ENCODE data around the gene FSTL5. TPM values are rescaled to one million over a fixed set of nuclear protein-coding genes. Genes with fewer than 3 reads are reported as not detected.

Gene FSTL5
- total and polyA plus RNA-seq, 2 experiments from 2014 or later, result 0.06 to 0.49 TPM

- TF ChIP-seq, protein P1, sequence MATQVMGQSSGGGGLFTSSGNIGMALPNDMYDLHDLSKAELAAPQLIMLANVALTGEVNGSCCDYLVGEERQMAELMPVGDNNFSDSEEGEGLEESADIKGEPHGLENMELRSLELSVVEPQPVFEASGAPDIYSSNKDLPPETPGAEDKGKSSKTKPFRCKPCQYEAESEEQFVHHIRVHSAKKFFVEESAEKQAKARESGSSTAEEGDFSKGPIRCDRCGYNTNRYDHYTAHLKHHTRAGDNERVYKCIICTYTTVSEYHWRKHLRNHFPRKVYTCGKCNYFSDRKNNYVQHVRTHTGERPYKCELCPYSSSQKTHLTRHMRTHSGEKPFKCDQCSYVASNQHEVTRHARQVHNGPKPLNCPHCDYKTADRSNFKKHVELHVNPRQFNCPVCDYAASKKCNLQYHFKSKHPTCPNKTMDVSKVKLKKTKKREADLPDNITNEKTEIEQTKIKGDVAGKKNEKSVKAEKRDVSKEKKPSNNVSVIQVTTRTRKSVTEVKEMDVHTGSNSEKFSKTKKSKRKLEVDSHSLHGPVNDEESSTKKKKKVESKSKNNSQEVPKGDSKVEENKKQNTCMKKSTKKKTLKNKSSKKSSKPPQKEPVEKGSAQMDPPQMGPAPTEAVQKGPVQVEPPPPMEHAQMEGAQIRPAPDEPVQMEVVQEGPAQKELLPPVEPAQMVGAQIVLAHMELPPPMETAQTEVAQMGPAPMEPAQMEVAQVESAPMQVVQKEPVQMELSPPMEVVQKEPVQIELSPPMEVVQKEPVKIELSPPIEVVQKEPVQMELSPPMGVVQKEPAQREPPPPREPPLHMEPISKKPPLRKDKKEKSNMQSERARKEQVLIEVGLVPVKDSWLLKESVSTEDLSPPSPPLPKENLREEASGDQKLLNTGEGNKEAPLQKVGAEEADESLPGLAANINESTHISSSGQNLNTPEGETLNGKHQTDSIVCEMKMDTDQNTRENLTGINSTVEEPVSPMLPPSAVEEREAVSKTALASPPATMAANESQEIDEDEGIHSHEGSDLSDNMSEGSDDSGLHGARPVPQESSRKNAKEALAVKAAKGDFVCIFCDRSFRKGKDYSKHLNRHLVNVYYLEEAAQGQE (IDR thresholded peaks at IDR 0.05; ENCODE audit: unreplicated experiment), result no peak
- no peak for TF ChIP-seq ETS1 (IDR thresholded peaks at IDR 0.05)
- TF ChIP-seq NANOG (IDR thresholded peaks at IDR 0.05; ENCODE audit: borderline replicate concordance), result no peak
These were observed 364.1 kb downstream of the FSTL5 start (continued) for GRCh38 chr4:161799710-161800109.

DNA sequence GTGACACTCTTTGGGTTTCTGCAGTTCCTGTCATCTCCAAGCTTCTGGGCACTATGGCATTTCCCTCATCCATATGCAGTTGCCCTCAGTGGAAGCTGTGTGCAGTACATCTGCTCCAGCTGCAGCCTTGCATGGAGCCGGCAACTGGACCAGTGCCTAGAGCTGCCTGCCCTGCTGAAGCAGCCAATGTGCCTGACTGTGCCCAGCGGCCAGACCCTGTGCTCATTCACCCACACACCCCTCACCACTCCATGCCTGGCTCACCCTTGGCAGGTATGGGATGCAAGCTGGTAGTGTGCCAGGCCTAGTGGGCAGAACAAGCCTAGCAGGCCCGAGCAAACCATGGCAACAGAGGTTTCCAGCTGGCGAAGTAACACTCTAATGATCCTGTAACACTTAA lies 370.8 kb downstream of the FSTL5 start:
- no peak overlapping the region for H3K27ac Mint-ChIP-seq
- H3K27me3 ChIP-seq (ENCODE audit: insufficient read depth), result no peaks in the 10 kb centered on the region
- H3K36me3 ChIP-seq (ENCODE audit: insufficient read depth), result no peaks in the 10 kb centered on the region
- H3K4me3 Mint-ChIP-seq, result no peak overlapping the region
- H3F3A ChIP-seq (replicated peaks; ENCODE audit: low read depth), result no peaks in the 10 kb centered on the region
- H2AFZ ChIP-seq, result no peak overlapping the region
- no peaks in the 10 kb centered on the region for H3K4me1 ChIP-seq (ENCODE audit: insufficient read depth)
- H3K4me1 Mint-ChIP-seq, result no peaks in the 10 kb centered on the region
- no peak overlapping the region for H3K4me2 ChIP-seq
- no peaks in the 10 kb centered on the region for H4K20me1 ChIP-seq (replicated peaks; ENCODE audit: insufficient read depth)
- peaks cover 20% of the 10 kb centered on the region for H3K9me3 Mint-ChIP-seq
- no peak overlapping the region for H3K27ac ChIP-seq (ENCODE audit: low read depth)
- DNase-seq (ENCODE audit: low spot score) (no peak), ATAC-seq (no peak)
- no peaks in the 10 kb centered on the region for H3K79me2 ChIP-seq (replicated peaks; ENCODE audit: insufficient read depth)
- no peaks in the 10 kb centered on the region for H3K9me2 ChIP-seq (ENCODE audit: insufficient read depth)
- no peak overlapping the region for H3K4me3 ChIP-seq
- peaks cover 4% of the 10 kb centered on the region for H3K27me3 Mint-ChIP-seq (ENCODE audit: insufficient read depth, low read depth, poor library complexity)
- peaks cover 7% of the 10 kb centered on the region; the same call in 1 of the 3 replicates for H3K36me3 Mint-ChIP-seq (ENCODE audit: low read depth)
- TF ChIP-seq, protein P2, sequence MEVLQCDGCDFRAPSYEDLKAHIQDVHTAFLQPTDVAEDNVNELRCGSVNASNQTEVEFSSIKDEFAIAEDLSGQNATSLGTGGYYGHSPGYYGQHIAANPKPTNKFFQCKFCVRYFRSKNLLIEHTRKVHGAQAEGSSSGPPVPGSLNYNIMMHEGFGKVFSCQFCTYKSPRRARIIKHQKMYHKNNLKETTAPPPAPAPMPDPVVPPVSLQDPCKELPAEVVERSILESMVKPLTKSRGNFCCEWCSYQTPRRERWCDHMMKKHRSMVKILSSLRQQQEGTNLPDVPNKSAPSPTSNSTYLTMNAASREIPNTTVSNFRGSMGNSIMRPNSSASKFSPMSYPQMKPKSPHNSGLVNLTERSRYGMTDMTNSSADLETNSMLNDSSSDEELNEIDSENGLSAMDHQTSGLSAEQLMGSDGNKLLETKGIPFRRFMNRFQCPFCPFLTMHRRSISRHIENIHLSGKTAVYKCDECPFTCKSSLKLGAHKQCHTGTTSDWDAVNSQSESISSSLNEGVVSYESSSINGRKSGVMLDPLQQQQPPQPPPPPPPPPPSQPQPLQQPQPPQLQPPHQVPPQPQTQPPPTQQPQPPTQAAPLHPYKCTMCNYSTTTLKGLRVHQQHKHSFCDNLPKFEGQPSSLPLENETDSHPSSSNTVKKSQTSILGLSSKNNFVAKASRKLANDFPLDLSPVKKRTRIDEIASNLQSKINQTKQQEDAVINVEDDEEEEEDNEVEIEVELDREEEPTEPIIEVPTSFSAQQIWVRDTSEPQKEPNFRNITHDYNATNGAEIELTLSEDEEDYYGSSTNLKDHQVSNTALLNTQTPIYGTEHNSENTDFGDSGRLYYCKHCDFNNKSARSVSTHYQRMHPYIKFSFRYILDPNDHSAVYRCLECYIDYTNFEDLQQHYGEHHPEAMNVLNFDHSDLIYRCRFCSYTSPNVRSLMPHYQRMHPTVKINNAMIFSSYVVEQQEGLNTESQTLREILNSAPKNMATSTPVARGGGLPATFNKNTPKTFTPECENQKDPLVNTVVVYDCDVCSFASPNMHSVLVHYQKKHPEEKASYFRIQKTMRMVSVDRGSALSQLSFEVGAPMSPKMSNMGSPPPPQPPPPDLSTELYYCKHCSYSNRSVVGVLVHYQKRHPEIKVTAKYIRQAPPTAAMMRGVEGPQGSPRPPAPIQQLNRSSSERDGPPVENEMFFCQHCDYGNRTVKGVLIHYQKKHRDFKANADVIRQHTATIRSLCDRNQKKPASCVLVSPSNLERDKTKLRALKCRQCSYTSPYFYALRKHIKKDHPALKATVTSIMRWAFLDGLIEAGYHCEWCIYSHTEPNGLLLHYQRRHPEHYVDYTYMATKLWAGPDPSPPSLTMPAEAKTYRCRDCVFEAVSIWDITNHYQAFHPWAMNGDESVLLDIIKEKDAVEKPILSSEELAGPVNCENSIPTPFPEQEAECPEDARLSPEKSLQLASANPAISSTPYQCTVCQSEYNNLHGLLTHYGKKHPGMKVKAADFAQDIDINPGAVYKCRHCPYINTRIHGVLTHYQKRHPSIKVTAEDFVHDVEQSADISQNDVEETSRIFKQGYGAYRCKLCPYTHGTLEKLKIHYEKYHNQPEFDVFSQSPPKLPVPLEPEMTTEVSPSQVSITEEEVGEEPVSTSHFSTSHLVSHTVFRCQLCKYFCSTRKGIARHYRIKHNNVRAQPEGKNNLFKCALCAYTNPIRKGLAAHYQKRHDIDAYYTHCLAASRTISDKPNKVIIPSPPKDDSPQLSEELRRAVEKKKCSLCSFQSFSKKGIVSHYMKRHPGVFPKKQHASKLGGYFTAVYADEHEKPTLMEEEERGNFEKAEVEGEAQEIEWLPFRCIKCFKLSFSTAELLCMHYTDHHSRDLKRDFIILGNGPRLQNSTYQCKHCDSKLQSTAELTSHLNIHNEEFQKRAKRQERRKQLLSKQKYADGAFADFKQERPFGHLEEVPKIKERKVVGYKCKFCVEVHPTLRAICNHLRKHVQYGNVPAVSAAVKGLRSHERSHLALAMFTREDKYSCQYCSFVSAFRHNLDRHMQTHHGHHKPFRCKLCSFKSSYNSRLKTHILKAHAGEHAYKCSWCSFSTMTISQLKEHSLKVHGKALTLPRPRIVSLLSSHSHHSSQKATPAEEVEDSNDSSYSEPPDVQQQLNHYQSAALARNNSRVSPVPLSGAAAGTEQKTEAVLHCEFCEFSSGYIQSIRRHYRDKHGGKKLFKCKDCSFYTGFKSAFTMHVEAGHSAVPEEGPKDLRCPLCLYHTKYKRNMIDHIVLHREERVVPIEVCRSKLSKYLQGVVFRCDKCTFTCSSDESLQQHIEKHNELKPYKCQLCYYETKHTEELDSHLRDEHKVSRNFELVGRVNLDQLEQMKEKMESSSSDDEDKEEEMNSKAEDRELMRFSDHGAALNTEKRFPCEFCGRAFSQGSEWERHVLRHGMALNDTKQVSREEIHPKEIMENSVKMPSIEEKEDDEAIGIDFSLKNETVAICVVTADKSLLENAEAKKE (CRISPR knock-in tag; IDR thresholded peaks at IDR 0.05), result no peak
- no peak for TF ChIP-seq CREB1 (CRISPR knock-in tag; IDR thresholded peaks at IDR 0.05; ENCODE audit: low read depth)
- TF ChIP-seq ZNF331 (CRISPR knock-in tag; IDR thresholded peaks at IDR 0.05; ENCODE audit: low read depth), result no peak
- no peak for TF ChIP-seq EZH2phosphoT487 (IDR thresholded peaks at IDR 0.05; ENCODE audit: unreplicated experiment)
- no peak for TF ChIP-seq ETS1 (IDR thresholded peaks at IDR 0.05)
- TF ChIP-seq, protein P1 (IDR thresholded peaks at IDR 0.05; ENCODE audit: unreplicated experiment), result no peak
- no peak for TF ChIP-seq STAT1 (IDR thresholded peaks at IDR 0.05; ENCODE audit: unreplicated experiment)
- TF ChIP-seq NANOG (IDR thresholded peaks at IDR 0.05; ENCODE audit: borderline replicate concordance), result no peak
- TF ChIP-seq POLR2AphosphoS5 (IDR thresholded peaks at IDR 0.05; ENCODE audit: low read depth), result no peak
